NCI-H82 (cell line): ENCODE measurements around the gene MAN2A1.
A peak's percentile ranks its signal among the peaks of the same experiment; 100 is the strongest.

Experiments used
- DNase-seq: peaks from one replicate; lab custom pipeline; 2025; lab: John Stamatoyannopoulos, UW

Gene MAN2A1

DNA sequence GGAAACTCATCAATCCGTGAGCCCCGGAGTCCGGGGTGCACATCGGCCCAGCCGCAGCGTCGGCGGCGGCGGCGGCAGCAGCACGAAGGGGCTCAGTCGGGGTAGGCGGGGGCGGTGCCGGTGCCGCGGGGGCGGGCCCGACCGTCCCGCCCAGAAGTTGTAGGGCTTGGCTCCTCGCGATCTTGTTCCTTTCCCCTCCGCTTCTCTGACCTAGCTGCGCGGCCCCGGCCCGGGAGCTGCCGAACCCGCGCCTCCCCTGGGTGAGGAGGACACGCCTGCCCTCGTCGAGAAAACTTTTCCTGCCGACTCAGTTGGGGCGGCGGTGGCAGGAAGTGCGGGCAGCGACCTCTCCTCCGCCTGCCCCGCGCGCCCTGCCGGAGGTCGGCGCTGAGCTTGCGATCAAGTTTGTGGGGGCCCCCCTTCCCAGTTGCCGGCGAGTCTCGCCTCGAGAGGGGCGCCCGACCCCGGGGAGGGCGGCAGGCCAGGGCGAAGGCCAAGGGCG is at the start of gene MAN2A1:
Gene MAN2A1, plus strand, starts transcription at position 188 of the 502 bp plus-strand sequence. CDS start 491 bp downstream, outside the sequence.
- DNase-seq, result peak; percentile 68

DNA sequence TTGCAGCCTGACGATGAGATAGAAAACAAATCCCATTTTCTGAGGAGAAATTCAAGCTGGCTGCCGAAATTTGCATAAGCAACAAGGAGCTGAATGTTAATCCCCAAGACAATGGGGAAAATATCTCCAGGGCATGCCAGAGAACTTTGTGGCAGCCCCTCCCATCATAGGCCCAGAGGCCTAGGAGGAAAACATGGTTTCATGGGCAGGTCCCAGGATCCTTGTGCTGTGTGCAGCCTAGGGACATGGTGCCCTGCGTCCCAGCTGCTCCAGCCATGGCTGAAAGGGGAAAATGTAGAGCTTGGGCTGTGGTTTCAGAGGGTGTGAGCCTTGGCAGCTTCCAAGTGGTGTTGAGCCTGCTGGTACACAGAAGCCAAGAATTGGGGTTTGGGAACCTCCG is 48.8 kb upstream of the MAN2A1 start:
- no peak for DNase-seq

DNA sequence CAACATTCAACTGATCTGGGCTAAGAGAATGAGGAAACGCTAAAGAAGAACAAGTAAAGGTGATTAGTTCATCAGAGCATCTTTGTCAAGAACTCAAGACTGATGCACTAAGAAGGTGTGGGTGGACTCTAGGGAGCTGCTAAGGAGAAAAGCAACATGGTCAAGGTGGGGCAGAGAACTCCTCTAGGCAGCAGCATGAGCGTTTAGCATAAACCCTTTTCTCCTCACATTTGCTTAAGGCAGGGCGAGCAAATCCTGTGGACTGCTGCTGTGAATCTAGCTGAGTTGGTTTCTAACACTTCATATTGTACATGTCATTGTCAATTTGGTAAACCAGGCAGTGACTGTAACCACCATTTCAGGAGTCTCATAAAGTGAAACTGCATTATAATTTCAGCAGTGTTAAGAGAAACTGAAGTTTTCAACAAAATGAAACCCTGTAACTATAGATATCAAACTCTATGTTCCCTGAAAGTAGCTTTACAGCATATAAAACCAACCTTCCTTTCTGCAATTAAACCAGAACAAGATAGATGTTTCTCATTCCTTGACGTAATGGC is 45.9 kb upstream of the MAN2A1 start:
- DNase-seq, result no peak

DNA sequence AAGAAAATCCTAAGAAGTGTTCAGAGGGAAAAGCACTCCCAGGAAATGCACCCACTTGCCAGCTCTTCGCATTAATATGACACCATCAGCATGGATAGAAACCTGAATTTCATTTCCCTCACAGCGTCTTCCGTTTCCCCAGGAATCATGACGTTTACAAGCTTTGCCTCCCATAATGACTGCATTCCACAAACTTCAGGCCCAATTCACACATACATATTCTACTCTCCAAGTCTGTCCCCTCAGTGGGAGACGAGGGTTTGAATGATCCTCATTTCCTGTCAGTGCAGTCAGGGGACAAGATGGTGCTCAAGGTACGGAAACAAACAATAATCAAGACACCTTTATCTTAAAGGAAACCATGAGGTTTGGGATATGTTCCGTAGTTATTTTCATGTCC is 44.9 kb upstream of the MAN2A1 start:
- DNase-seq, result no peak

DNA sequence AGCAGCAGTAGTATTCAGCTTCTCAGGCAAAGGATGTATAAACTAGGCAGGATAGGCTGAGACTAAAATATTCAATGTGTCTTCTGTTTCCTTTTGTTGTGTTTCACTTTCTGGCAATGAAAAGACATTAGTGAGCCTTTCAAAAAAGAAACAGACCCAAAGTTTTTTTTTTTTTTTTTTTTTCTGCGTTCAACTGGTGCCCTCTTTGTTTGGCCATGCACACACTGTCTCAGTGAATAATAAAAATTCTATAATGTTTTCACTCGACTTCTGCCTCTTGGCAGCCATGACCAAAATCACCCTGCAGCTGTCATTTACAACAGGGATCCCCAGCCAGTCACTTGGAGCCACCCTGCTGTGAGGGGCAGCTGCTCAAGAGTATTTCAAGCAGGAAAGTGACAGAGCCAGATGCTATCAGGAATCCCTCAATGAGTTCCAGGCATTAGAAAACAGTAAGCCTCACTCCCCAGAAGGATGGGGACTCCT is 44.0 kb upstream of the MAN2A1 start:
- peak; percentile 80 for DNase-seq

DNA sequence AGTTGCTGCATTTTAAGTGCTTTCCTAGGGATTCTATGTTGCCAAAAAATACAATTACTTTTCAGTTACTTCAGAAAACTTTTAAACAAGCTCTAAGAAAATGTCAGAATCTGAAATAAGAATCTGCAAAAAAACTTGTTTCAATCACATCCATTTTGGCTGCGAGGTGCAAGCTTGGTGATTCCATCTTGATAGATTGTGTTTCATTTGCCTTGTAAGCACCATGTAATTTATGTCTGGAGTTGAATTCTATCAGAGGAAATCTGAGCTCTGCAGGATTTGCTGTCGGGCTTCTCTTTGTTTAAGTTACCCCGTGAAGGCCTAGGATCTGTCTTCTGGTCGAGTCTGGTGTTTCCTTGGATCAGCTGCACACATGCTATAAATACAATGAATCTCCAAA is 40.4 kb upstream of the MAN2A1 start:
- no peak for DNase-seq

DNA sequence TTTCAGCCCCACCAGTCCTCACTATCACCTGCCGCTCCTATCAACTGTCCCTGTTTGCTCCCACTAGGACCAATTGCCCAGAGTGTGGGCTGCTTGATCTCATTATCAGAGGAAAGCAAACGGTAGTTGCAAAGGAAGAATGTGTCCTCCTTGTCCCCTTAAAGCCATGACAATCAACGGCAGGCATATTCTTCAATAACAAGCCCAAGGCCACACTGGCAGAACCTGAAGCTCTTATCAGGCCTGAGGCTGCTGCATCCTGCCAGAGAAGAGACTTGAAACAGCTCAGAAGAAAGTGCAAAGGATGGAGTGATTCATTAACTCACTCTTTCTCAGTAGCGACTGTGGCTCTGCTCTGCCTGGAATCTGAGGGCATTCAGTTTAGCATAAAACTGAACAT is 39.2 kb upstream of the MAN2A1 start:
- no peak for DNase-seq

DNA sequence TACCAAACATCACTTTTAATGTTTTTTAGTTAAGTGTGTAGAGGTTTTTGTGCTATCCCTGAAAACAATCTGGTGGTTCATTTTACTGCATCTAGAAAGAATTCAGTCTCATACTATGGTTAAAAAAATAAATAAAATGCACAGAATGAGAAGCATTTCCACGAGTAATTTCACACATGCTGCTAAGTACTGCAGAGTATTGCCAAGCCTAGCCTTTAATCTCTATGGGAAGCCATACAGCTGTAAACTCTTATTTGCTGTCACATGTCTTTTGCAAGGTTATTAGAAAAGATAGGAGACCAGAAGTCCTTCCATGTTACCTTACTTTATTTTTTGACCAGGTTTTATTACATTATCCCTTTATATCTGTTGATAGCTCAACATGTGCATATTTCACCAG is 37.6 kb upstream of the MAN2A1 start:
- no peak for DNase-seq

DNA sequence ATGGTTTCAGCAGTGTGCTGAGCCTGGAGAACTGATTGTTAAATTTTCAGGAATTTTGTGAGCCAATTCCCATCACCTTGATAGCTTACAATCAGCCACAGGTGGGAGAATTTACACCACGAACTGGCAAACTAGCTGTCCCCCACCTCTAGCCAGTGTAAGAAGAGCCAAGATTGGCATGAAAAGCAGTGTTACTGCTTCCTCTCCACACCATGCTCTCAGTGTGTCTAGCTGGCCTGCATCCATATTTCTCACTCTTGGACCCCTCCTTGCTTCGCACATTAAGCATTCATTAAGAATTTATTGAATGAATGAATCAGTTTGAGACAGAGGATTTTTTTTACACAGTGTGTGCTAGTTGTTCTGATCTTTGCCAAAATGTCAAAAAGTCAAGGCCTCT is 36.7 kb upstream of the MAN2A1 start:
- DNase-seq, result no peak

DNA sequence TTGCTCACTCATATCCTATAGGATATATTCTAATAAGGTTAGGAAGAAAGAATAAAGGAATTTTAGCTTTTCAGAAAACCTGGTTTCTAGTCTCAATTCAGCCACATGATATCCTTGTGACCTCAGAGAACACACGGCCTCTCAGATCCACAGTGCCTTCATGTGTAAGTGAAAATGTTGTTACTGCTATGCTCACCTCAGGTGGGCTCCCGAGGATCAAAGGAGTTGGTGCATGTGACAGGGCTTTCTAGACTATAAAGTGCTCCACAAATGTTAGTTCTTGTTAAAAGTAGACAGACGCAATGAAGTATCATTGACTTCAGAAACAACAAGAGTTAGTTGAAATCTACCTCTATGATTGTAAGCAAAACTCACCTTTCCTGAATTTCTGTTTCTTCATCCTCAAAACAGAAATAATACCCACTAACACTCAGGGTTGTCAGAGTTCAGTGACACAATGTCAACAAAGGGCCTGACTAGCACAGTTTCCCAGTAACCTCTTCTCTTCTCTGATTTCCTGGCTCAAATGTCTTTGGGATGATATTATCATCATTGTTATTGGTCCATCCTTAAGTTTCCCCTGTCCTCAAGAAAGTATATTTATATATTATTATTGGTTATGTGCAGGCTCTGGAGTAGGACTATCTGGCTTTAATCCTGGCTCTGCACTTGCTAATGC is 36.0 kb upstream of the MAN2A1 start:
- no peak for DNase-seq

DNA sequence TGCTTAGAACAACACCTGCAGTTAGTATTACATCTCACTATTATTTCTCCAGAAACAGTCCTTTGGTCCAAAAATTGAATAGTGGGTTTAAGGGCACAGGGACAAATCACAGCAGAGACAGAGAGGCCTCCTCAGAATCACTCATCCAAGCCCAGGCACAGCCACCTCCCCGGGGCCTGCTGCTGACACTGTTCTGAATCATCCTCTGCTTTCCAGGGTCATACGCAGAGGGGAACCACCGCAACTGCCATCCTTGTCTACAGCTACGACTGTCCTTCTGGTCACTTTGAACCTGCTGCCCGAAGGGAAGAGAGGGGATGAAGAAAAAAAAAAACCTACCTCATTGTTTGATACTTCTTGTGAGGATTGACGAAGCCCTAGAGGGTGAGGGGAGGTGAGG is 35.3 kb upstream of the MAN2A1 start:
- no peak for DNase-seq

DNA sequence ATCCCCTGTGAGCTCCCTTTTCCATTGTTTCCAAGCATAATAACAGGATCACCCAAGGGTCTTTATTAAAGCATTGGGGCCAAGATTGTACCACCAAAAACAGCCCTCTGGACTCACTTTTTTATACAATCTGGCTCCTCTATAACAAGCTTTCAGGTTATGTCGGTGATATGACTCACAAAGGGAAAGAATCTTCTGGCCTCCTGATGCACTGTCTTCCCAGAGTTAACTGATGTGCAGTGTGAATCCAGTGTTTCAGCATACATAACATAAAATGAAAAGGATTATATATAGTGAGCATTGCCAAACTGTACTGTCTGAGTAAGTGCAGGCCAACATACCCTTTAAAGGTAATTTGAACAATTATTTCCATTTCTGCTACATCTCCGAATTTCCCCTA is 33.9 kb upstream of the MAN2A1 start:
- DNase-seq, result no peak

DNA sequence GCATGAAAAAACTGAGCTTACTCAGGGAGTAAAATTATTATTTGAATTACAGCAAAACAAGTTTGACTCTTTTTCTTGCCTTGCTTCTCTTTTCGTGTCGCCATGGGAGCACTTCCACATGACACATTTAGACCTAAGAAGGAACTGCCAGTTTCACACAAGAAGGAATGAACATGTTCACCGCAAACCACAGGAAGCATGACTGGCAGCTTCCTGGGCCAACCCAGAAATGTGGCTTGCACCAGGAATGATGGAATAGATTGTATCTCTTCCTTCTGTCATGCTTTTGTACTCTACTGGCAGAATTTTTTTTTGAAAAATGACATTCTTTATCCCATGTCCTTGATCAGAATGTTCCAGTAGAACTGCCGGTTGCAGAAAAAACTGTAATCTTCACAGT is 32.9 kb upstream of the MAN2A1 start:
- DNase-seq, result no peak

DNA sequence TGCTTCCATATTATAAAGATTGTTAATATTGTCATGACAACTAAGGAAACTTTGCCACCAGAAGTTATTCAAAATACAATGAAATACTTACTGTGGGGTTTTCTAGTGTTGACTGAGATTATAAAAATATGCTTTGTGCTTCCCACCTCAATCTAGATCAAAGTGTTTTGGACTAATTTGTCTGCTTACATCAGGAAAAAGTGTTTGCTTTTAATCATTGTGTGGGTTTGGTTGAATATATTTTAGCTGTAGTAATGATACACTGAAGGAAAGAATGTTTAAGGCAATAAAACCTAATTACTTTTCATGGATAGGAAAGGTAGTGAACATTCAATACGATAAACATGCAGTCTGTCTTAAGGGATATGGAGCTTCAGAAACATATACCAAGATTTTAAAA is 29.8 kb upstream of the MAN2A1 start:
- DNase-seq, result no peak

DNA sequence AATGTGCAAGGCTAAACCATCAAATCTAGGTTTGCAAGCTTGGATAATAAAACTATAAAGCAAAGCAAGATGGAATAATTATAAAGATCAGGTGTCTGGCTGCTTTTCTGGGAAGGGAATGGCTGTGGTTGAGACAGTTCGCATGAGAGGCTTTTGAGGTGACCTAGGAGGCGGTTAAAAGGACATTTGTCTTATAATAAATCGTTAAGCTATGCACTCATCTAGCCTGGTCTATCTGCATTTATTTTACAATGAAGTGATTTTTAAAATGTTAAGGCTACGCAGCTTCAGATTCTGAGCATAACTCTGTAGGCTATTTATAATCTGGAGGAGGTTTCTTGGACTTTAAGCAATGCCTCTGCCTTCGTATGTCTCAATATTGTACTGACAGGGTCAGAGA is 29.4 kb upstream of the MAN2A1 start:
- no peak for DNase-seq

DNA sequence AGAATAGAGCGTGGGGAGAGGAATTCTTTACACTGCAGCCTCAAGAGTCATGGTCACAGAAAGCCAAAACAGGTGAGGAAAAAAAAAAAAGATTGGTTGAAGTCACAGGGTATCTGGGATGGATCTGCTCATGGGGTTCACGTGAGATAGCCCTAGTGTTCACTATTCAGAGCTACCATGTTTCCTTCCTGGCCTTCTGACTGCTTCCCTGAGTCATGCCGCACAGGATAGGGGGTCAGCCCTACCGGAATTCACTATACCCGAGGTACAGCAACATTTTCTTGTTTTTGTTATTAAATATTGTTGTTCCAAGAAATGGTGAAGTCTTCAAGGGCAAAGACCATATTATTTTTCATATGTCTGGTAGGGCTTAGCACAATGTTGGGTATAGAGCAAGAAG is 21.5 kb upstream of the MAN2A1 start:
- DNase-seq, result no peak

DNA sequence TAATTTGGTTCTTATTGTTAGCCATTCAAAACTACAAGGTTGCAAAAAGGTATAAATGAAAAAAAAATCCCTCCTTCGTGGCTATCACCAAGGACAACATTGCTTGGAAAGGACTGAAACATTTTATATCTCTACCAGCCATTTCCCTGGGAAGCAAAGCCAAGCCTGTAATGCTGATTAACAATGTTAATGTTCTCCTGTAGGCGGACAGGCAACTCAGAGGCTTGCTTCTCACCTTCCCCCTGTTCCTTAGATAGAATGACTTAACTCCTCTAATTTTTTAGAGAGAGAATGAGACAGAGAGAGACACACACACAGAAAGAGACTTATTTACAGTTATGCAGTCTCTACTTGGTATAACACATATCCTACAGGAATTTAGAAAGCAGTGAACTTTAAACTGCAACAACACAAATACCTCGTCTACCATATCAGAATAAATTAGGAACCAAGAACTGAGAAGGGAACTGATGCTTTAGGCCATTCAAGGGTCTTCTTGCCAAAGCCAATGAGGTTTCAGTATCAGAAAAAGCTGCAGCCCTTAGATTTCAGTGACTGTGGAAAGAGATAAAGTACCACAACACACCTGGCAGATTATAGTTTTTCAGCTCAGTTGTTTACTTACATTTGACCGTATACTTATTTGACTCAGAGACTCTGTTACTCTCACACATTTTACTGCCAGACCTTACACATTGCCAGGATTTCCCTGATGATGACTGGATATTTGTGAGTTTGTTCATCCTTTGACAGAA is 20.9 kb upstream of the MAN2A1 start:
- DNase-seq, result peak; percentile 4

DNA sequence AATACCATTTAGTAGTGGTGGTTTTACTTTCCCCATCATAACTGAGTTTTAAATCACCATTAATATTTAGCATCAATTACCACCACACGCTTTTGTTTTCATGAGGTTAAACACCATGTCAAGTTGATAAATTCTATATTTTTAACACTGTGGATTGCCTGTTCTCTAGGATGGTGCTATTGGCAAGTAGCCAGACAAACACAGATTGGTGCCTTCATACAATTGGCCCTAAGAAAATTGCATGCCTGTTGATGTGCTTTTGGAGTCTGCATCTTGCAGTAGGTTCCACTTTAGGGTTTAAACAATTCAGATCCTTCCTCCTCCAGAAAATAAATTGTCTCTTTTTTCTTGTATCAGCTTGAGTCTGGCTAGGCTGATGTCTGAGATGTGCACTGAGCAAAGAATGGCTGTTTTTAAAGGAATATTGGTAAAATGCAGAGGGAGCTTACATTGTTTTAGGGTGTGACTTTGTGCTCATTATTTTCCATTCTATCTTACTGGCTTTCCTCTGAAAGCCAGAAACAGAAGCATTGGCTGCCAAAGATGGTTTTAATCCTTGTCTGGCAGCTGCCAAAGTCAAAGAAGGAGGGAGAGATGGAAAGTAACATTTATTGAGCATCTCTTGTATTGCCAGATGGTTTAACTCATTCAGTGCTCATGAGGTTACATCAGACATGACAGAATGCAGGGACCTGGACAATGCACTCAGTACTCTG is 19.6 kb upstream of the MAN2A1 start:
- no peak for DNase-seq

DNA sequence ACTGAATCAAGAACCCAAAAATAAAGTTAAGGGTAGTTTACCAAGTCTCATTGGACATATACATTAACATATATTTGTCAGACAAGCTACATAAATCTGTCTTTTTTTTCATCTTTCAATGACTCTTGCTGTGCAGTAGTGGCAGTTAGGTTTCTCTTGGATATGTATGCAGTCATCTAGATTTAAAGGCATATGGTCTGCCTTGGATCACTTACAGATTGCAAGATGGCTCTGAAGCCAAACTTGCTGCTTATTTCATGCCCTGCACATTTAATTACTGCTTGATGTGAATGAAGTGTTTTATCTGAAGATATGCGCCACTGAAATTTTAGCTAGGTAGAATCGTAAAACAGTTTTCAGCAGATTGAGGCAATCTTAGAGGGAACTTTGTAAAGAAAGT is 18.6 kb upstream of the MAN2A1 start:
- DNase-seq, result no peak

DNA sequence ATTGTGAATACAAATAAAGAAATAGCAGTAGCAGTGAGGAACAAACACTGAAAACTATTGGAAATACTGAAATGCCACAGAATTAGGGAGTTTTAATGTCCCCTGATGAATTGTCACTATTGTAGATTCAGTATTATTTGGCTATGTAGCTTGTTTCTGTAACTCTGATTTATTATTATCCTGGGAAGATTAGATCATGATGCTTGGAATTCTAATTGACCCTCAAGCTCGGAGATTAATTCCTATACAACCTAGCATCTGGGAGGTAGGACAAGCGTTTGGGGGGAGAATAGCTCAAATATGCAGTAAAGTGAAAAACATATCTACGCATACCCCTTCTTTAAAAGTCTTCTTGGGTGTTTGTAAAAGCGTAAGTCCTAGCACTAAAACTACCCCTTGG is 15.1 kb upstream of the MAN2A1 start:
- DNase-seq, result peak; percentile 6

DNA sequence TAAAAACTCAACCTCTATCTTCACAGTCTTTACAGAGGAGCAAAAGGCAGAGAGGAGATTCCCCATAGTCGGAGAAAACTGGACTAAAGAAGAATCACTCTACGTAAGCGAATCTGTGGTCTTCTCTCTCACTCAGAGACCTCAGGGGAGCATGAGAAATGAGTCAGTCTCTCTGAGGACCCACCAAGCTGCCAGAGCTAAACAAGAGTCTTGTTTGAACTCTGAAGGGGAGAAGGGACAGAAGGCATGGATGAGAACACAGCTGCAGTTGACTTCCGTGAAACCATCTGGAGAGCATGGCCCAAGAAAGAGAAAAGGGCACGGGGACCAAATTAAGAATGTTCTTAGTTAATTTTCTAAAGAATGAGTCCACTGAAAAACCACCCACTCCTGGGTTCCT is 12.8 kb upstream of the MAN2A1 start:
- no peak for DNase-seq

DNA sequence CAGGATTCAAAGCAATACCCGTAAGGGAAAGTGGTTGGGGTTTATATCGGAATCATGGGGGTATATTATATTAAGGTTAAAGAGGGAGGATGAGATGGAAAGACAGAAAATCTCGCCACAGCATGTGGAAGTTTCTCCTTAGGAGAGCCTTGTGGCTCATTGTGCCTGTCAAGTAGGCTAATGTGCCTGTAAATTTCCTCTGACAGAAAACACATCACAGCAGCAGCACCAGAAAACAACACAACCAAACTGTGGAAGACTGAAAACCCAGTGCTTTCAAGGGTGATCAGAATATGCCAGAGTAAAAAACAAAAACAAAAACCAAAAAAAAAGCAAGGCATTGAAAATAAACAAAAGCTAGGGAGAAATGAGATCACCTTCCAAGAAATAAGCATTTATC is 11.3 kb upstream of the MAN2A1 start:
- DNase-seq, result no peak

DNA sequence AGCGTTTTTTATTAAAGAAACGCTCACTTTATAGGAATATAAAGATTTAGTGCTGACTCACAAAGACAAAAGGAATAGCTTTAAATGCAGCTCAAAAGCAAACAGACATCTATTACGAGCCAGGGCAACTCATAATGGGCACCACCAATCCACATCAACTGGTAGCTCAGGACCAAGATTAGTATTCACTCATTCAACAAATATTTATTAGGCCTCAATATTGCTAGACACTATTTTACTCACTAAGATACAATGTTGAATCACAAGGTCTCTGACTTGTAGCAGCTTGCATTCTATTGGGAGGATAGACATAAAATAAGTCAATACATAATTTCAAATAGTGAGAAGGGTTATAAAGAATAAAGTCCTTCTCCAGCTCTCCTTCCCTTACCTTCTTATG is 8.0 kb upstream of the MAN2A1 start:
- DNase-seq, result no peak
